Breast epithelium (tissue), 3 donors: ENCODE data around the gene CNN2.

ENCODE experiments used
- POLR2AphosphoS5 ChIP-seq, 3 donors: sonication (generic); formaldehyde crosslinking; IDR thresholded peaks; one replicate each; pipeline ENCODE4 v1.6.1; 2017; ENCODE audit warnings: antibody characterized with exemption in 3 of 3
- TF ChIP-seq, protein P1 (sequence below), 3 donors: fragments of 450-650 bp; IDR thresholded peaks; one replicate each; pipeline ENCODE4 v1.5.1; 2016 to 2017; ENCODE audit warnings: antibody characterized with exemption in 3 of 3, mild to moderate bottlenecking in 3 of 3, moderate library complexity in 3 of 3

GRCh38 chr19:1076951-1077350 lies 50.5 kb downstream of the CNN2 start:
- no peak for TF ChIP-seq POLR2AphosphoS5 (IDR thresholded peaks at IDR 0.05)
- TF ChIP-seq, protein P1, sequence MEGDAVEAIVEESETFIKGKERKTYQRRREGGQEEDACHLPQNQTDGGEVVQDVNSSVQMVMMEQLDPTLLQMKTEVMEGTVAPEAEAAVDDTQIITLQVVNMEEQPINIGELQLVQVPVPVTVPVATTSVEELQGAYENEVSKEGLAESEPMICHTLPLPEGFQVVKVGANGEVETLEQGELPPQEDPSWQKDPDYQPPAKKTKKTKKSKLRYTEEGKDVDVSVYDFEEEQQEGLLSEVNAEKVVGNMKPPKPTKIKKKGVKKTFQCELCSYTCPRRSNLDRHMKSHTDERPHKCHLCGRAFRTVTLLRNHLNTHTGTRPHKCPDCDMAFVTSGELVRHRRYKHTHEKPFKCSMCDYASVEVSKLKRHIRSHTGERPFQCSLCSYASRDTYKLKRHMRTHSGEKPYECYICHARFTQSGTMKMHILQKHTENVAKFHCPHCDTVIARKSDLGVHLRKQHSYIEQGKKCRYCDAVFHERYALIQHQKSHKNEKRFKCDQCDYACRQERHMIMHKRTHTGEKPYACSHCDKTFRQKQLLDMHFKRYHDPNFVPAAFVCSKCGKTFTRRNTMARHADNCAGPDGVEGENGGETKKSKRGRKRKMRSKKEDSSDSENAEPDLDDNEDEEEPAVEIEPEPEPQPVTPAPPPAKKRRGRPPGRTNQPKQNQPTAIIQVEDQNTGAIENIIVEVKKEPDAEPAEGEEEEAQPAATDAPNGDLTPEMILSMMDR (IDR thresholded peaks at IDR 0.05): no peak
